HT1080 (cell line): ENCODE results near the gene KHDRBS1. TPM values are rescaled to one million over a fixed set of nuclear protein-coding genes. Genes with fewer than 3 reads are reported as not detected.
"Not testable (repeated sequence)": the region's sequence is repeated elsewhere in the genome, so short reads cannot be mapped to it uniquely, and the experiment has no call there.

Experiments used
- DNase-seq: peaks from one replicate; pipeline ENCODE4 v3.0.0-alpha.2; 2015; ENCODE audit warnings: low read depth
- total RNA-seq: library from RNA; depleted of rRNA; stranded (reverse); fragments of >200 nt; shearing (Covaris generic); gene quantifications from 2 replicates; pipeline ENCODE4 v1.2.3, GENCODE V29; 2014

Gene KHDRBS1
- total RNA-seq, 1 experiment from 2014 or later: 111 TPM

GRCh38 chr1:32012709-32013385 is 821 bp upstream of the KHDRBS1 start:
- no peak for DNase-seq

- peak; percentile 46 for DNase-seq
Measured at GRCh38 chr1:32014199-32014947, 705 bp downstream of the KHDRBS1 start.

GRCh38 chr1:32014948-32015273 is 1.2 kb downstream of the KHDRBS1 start:
- no peak for DNase-seq

GRCh38 chr1:32020339-32020738 is 6.7 kb downstream of the KHDRBS1 start:
- no peak for DNase-seq

GRCh38 chr1:32021574-32022018 is 7.9 kb downstream of the KHDRBS1 start:
- not testable (repeated sequence) for DNase-seq

- no peak for DNase-seq
Measured at GRCh38 chr1:32023351-32023750, 9.7 kb downstream of the KHDRBS1 start.

- no peak for DNase-seq
Measured at GRCh38 chr1:32025515-32025914, 11.8 kb downstream of the KHDRBS1 start.

GRCh38 chr1:32028746-32029145 is 15.1 kb downstream of the KHDRBS1 start:
- no peak for DNase-seq

- DNase-seq: peak; percentile 53
Measured at GRCh38 chr1:32031578-32032274, 18.1 kb downstream of the KHDRBS1 start.

GRCh38 chr1:32032275-32032615 is 18.6 kb downstream of the KHDRBS1 start:
- no peak for DNase-seq

- no peak for DNase-seq
Measured at GRCh38 chr1:32035119-32035518, 21.5 kb downstream of the KHDRBS1 start.

- DNase-seq: no peak
Measured at GRCh38 chr1:32040711-32041110, 27.0 kb downstream of the KHDRBS1 start.

- no peak for DNase-seq
Measured at GRCh38 chr1:32042330-32042729, 28.7 kb downstream of the KHDRBS1 start.

- no peak for DNase-seq
Measured at GRCh38 chr1:32044234-32044633, 30.6 kb downstream of the KHDRBS1 start.

- DNase-seq: no peak
Measured at GRCh38 chr1:32045772-32046171, 32.1 kb downstream of the KHDRBS1 start.

GRCh38 chr1:32047701-32048100 is 34.0 kb downstream of the KHDRBS1 start:
- DNase-seq: no peak

GRCh38 chr1:32048440-32048839 is 34.8 kb downstream of the KHDRBS1 start:
- no peak for DNase-seq

- DNase-seq: no peak
Measured at GRCh38 chr1:32051706-32052105, 38.0 kb downstream of the KHDRBS1 start.

GRCh38 chr1:32052887-32053286 is 39.2 kb downstream of the KHDRBS1 start:
- peak; percentile 51 for DNase-seq

- no peak for DNase-seq
Measured at GRCh38 chr1:32055416-32055815, 41.7 kb downstream of the KHDRBS1 start.

- no peak for DNase-seq
Measured at GRCh38 chr1:32056598-32056997, 42.9 kb downstream of the KHDRBS1 start.

- DNase-seq: no peak
Measured at GRCh38 chr1:32060914-32061313, 47.2 kb downstream of the KHDRBS1 start.

- no peak for DNase-seq
Measured at GRCh38 chr1:32062867-32063230, 49.2 kb downstream of the KHDRBS1 start.
